RWPE1 (cell line): ENCODE results near the gene PKMYT1.

Experiments
- CTCF ChIA-PET: fragments of 350-600 bp; sonication (Branson Sonifier 250); formaldehyde crosslinking; extraction: SDS; loops from one replicate; lab custom pipeline; 2021; lab: Yijun Ruan, JAX
- POLR2A ChIA-PET: fragments of 400-600 bp; formaldehyde crosslinking; extraction: SDS; loops from one replicate; lab custom pipeline; 2020; ENCODE audit warnings: antibody characterized with exemption; ENCODE audit not compliant: low non-redundant PET; lab: Yijun Ruan, JAX
- DNase-seq: peaks from one replicate; pipeline ENCODE4 v3.0.0; 2012; ENCODE audit warnings: low spot score
- H3K27ac ChIP-seq: fragments of 450-650 bp; 2 replicates; pipeline ENCODE4 v1.5.1; 2017
- TF ChIP-seq, protein P1 (sequence below): fragments of 450-650 bp; conservative IDR thresholded peaks from 2 replicates; pipeline ENCODE4 v1.5.1; 2017; ENCODE audit warnings: low read depth, mild to moderate bottlenecking

PKMYT1 gene

DNA sequence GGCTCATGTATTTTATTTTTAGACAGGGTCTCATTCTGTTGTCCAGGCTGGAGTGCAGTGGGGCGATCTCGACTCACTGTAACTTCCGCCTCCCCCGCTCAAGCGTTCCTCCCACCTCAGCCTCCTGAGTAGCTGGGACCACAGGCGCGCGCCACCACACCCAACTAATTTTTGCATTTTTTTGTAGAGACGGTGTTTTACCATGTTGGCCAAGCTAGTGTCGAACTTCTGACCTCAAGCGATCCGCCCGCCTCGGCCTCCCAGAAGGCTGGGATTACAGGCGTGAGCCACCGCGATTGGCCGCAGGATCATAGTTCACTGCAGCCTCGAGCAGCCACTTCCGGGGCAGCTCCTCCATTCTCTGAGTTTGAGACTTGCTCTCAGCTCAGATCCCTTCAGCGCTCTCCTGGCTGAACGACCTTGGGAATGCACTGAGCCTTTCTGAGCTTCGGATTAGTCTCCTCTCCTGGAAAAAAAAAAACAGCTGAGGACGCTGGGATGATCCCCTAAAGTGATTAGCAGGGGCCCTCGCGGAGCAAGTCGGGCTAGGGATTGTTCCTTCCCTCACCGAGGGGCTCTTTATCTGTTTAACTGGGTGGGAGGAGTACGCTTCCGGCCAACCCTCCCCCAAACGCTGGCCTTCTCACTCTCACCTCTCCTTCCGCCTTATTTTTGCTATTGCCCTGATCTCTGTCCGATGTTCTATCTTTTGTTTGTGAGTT is 1.1 kb upstream of the PKMYT1 start:
- CTCF ChIA-PET: interaction anchor here (0.7 to 1.0 kb wide), 3 partner anchors 9 to 65 kb away, joined by 3 to 8 read pairs (median 3); partner anchors contain the start of gene MMP25
- TF ChIP-seq, protein P1, sequence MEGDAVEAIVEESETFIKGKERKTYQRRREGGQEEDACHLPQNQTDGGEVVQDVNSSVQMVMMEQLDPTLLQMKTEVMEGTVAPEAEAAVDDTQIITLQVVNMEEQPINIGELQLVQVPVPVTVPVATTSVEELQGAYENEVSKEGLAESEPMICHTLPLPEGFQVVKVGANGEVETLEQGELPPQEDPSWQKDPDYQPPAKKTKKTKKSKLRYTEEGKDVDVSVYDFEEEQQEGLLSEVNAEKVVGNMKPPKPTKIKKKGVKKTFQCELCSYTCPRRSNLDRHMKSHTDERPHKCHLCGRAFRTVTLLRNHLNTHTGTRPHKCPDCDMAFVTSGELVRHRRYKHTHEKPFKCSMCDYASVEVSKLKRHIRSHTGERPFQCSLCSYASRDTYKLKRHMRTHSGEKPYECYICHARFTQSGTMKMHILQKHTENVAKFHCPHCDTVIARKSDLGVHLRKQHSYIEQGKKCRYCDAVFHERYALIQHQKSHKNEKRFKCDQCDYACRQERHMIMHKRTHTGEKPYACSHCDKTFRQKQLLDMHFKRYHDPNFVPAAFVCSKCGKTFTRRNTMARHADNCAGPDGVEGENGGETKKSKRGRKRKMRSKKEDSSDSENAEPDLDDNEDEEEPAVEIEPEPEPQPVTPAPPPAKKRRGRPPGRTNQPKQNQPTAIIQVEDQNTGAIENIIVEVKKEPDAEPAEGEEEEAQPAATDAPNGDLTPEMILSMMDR: no peak
- peak overlapping the region; percentile 84 for H3K27ac ChIP-seq
- DNase-seq: no peak
- POLR2A ChIA-PET: interaction anchor here (0.5 to 1.5 kb wide), 4 partner anchors 11 to 59 kb away, joined by 3 to 7 read pairs (median 3); partner anchors contain the start of gene PAQR4

GRCh38 chr16:2979669-2980226 is 498 bp downstream of the PKMYT1 start:
- ChIA-PET CTCF (interaction anchor here (1.5 kb wide), 1 partner anchor 10 kb away, joined by 8 read pairs; no protein-coding TSS in a partner anchor), POLR2A (interaction anchor here (1.5 kb wide), 1 partner anchor 9 kb away, joined by 3 read pairs; no protein-coding TSS in a partner anchor)
- no peak for DNase-seq
- H3K27ac ChIP-seq: peak overlapping the region; percentile 84
- TF ChIP-seq, protein P1: no peak

DNA sequence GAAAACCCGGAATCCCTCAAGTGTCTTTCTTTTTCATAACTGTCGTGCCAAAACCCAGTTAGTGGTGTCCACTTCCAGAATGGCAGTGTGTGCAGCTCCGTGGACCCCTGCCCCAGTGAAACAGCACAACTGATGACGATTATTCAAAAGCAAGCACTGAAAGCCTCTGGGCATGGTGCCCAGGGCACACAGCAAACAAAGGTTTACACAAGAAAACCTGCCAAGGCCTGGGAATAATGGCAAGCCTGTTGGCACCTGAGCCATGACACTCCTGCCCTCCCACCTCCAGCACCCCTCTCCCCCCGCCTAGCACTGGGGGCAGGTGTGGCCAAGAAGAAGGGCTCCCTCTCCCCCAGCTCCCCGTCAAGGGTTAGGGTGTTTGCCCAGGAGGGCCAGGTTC is 2.8 kb downstream of the PKMYT1 start:
- ChIA-PET CTCF (interaction anchor here (0.8 kb wide), 1 partner anchor 8 kb away, joined by 3 read pairs; no protein-coding TSS in a partner anchor), POLR2A (no interaction called here)
- no peak for DNase-seq
- peak overlapping the region; percentile 84 for H3K27ac ChIP-seq
- TF ChIP-seq, protein P1: no peak

- H3K27ac ChIP-seq: peak overlapping the region; percentile 84
- TF ChIP-seq, protein P1: no peak
- POLR2A ChIA-PET: no interaction called here
- DNase-seq: no peak
- CTCF ChIA-PET: no interaction called here
Observed at GRCh38 chr16:2976673-2977072, 3.6 kb downstream of the PKMYT1 start.

DNA sequence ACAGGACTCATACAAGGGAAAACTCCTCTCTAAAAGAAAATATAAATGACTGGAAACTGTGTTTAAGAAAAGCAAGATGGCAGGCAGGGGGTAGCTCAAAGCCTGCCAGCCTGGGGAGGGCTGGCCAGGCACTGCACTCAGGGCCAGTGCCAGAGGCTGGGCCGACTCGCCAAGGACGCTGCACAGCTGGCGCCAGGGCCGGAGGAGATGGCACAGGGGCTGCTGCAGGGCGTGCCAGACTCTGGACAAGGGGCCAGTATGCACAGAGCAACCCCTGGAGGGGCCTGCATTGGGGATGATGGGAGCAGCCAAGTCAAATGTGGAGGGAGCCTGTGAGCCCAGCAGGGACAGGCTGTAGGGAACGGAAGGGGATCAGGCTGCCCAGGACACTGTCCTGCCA is 4.0 kb downstream of the PKMYT1 start:
- ChIA-PET POLR2A (no interaction called here), CTCF (no interaction called here)
- H3K27ac ChIP-seq: peak overlapping the region; percentile 84
- DNase-seq: no peak
- TF ChIP-seq, protein P1: no peak

GRCh38 chr16:2975161-2975795 is 5.0 kb downstream of the PKMYT1 start:
- ChIA-PET CTCF (no interaction called here), POLR2A (no interaction called here)
- H3K27ac ChIP-seq: peak overlapping the region; percentile 84
- TF ChIP-seq, protein P1: no peak
- DNase-seq: no peak
